Ovary (tissue), 9 donors: ENCODE results near the gene RUNX1. TPM values are rescaled to one million over a fixed set of nuclear protein-coding genes. Genes with fewer than 3 reads are reported as not detected.

Experiments
- DNase-seq, 5 donors: peaks; one replicate each; pipeline ENCODE4 v3.0.0-alpha.2; 2019 to 2020
- H3K27ac ChIP-seq, 2 donors: fragments of 200-600 bp; one replicate each; pipeline versions ENCODE4 v1.5.1 to v1.8.0; 2019 to 2022
- H3K27me3 ChIP-seq: fragments of 200-600 bp; one replicate; pipeline ENCODE4 v1.8.0; 2022
- H3K36me3 ChIP-seq: fragments of 200-600 bp; sonication (generic); one replicate; pipeline ENCODE4 v1.5.1; 2019
- H3K4me1 ChIP-seq: one replicate; pipeline ENCODE4 v1.8.1; 2013; ENCODE audit warnings: mild to moderate bottlenecking, moderate library complexity; ENCODE audit not compliant: insufficient read depth
- H3K4me3 ChIP-seq: fragments of 200-600 bp; sonication (generic); one replicate; pipeline ENCODE4 v1.5.1; 2017
- H3K9me3 ChIP-seq, 2 donors: fragments of 200-600 bp in 1 of 2; sonication (generic) in 1 of 2; one replicate each; pipeline versions ENCODE4 v1.5.1 to v1.8.1; 2013 to 2019; ENCODE audit warnings: mild to moderate bottlenecking in 1 of 2, moderate library complexity in 1 of 2
- CTCF ChIP-seq, 3 donors: fragments of 450-650 bp in 2 of 3; fragments of 200-600 bp in 1 of 3; IDR thresholded peaks; one replicate each; pipeline versions ENCODE4 v1.5.1 to v1.8.0; 2016 to 2022; ENCODE audit warnings: antibody characterized with exemption in 3 of 3, mild to moderate bottlenecking in 1 of 3
- EP300 ChIP-seq: sonication (generic); formaldehyde crosslinking; IDR thresholded peaks from one replicate; pipeline ENCODE4 v1.6.1; 2017; ENCODE audit warnings: antibody characterized with exemption
- POLR2A ChIP-seq: fragments of 450-650 bp; IDR thresholded peaks from one replicate; pipeline ENCODE4 v1.6.1; 2017; ENCODE audit warnings: antibody characterized with exemption, mild to moderate bottlenecking, moderate library complexity
- WGBS, 3 donors: extraction: QIAGEN DNeasy Blood & Tissue Kit in 1 of 3; methylation state at CpG; one replicate each; pipeline versions ENCODE4 v1.1.5 to v1.1.7; 2013 to 2017; 5-methylcytosine and 5-hydroxymethylcytosine counted together
- intact Hi-C, 4 donors: fragments of 100-400 bp; cut with DNase I; formaldehyde crosslinking; loops; one replicate each; pipeline versions ENCODE4 v1.11.0 to v1.15.1; 2022 to 2023
- polyA plus RNA-seq, 2 donors: library from polyadenylated mRNA; stranded (reverse); fragments of 200-250 nt in 1 of 2; fragments of 350-450 nt in 1 of 2; fragmentation: Illumina TruSeq in 1 of 2; extraction: RNeasy Lipid Tissue Mini Kit (QIAGEN cat#74804) in 1 of 2; gene quantifications; one replicate each; pipeline ENCODE4 v1.2.3, GENCODE V29; 2013 to 2014
- total RNA-seq, 7 donors: library from RNA; depleted of rRNA in 2 of 7; stranded (reverse); fragments of >200 nt in 2 of 7; fragmentation: NEBNext Ultra II Directional in 3 of 7; extraction: Animal tissue kit (Norgen Biotek cat#: 25700) in 3 of 7; gene quantifications; one replicate each; pipeline versions ENCODE4 v1.1.0 to v1.2.4, GENCODE V29; 2016 to 2023
- donor health status: DM: no; HTN: no; CAD: no; lungs with moderate emphysema.
- donor health status: DM: no; HTN: no; CAD: no.
- donor health status: Bipolar disorder and iron deficiency.
- donor health status: DM: yes; HTN: yes; CAD: no.
- donor health status: DM: no; HTN: no; CAD: no.
- donor health status: DM: yes; HTN: yes; CAD: no.

The RUNX1 gene
- total and polyA plus RNA-seq, 9 donors: 6.0 to 27.4 (median 17.8) TPM

- 94 to 97% (median 96%) methylated on average over 5 of the region's 5 CpGs for WGBS, 3 donors
- Histone ChIP-seq H3K4me3 (no peak overlapping the region), H3K27me3 (no peaks in the 10 kb centered on the region), H3K4me1 (no peaks in the 10 kb centered on the region), H3K27ac (no peak overlapping the region), H3K36me3 (no peaks in the 10 kb centered on the region), H3K9me3 (no peaks in the 10 kb centered on the region)
- TF ChIP-seq CTCF (IDR thresholded peaks at IDR 0.05) (no peak), EP300 (no peak)
- DNase-seq: no peak
- intact Hi-C loops: no loop called here
Measured at GRCh38 chr21:35093514-35093913, 44.4 kb upstream of the RUNX1 start.

GRCh38 chr21:35091496-35091895 lies 42.4 kb upstream of the RUNX1 start:
- Histone ChIP-seq H3K4me3 (no peak overlapping the region), H3K27me3 (no peaks in the 10 kb centered on the region), H3K36me3 (no peaks in the 10 kb centered on the region), H3K27ac (no peak overlapping the region), H3K9me3 (no peaks in the 10 kb centered on the region), H3K4me1 (no peaks in the 10 kb centered on the region)
- WGBS, 3 donors: 77 to 92% (median 92%) methylated on average over 3 of the region's 3 CpGs
- no peak for DNase-seq
- intact Hi-C loops: no loop called here
- TF ChIP-seq CTCF (IDR thresholded peaks at IDR 0.05): no peak
- TF ChIP-seq EP300: no peak
- no peak for TF ChIP-seq POLR2A

DNA sequence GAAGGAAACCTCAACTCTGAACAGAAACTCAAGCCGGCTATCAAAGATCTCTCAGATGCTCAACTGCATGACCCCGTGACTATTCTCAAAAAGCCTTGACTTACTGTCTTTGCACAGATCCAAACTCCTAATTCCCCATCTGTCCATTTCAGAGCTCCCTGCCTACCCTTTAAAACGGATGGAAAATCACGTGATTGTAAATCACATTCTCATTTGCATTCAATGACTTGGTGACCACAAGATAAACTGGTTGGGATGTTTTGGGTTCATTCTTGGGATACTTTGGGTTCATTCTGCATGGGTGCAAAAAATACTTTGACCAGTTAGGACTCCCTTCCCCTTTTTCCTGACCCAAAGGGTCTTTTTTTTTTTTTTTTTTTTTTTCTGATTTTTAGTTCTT lies 41.3 kb upstream of the RUNX1 start:
- no peak overlapping the region for H3K27ac ChIP-seq
- intact Hi-C loops: no loop called here

DNA sequence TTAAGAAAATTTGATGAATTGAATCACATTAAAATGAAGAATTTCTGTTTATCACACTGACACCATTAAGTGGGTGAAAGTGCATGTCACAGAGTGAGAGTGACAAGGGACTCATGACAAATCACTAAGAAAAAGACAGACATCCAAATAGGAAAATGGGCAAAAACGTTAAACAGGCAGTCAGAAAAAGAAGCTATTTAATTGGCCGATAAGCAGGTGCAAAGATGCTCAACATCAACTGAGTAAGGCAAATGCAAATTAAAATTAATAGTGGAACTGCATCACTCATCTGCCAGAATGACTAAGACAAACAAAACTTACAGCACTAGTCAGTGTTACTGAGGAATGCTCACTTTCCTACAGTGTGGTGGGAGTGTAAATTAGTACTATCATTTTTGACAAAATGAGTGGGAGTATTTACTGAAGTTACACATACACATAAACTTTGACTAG lies 39.2 kb upstream of the RUNX1 start:
- 72 to 87% (median 85%) methylated on average over 2 of the region's 2 CpGs for WGBS, 3 donors
- DNase-seq: no peak
- TF ChIP-seq CTCF (IDR thresholded peaks at IDR 0.05): no peak
- TF ChIP-seq EP300: no peak
- TF ChIP-seq POLR2A: no peak

More for the DNA sequence above, 41.3 kb upstream of the RUNX1 start:
- TF ChIP-seq EP300 (no peak), POLR2A (no peak), CTCF (IDR thresholded peaks at IDR 0.05) (no peak)
- Histone ChIP-seq H3K27me3 (no peaks in the 10 kb centered on the region), H3K4me1 (no peaks in the 10 kb centered on the region), H3K9me3 (no peaks in the 10 kb centered on the region), H3K36me3 (no peaks in the 10 kb centered on the region), H3K4me3 (no peak overlapping the region)
- DNase-seq: no peak
- WGBS, 3 donors: 73 to 90% (median 88%) methylated on average over 4 of the region's 4 CpGs

DNA sequence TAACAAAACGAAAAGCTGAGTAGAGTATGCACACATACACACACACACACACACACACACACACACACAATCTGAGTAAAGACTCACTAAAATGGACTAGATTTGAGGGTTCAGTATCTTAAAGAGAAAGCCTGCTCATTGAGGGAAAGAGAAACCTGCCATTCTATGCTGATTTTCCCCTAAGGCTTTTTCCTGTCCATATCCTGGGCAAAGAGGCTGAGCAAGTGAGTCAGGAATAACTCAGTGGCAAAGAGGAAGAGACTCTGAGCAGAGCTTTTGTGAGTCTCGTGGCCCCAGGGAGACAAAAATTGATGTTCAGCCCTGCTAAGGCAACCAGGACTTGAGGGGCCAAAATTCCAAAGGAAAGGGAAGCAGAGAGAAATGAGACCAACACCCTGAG lies 37.3 kb upstream of the RUNX1 start:
- H3K27me3 ChIP-seq: no peaks in the 10 kb centered on the region
- H3K4me3 ChIP-seq: no peak overlapping the region
- H3K36me3 ChIP-seq: no peaks in the 10 kb centered on the region
- TF ChIP-seq EP300: no peak
- TF ChIP-seq CTCF (IDR thresholded peaks at IDR 0.05): no peak
- TF ChIP-seq POLR2A: no peak
- H3K9me3 ChIP-seq: no peaks in the 10 kb centered on the region
- no peaks in the 10 kb centered on the region for H3K4me1 ChIP-seq
- WGBS, 3 donors: 65 to 80% (median 76%) methylated on average over 2 of the region's 2 CpGs
- H3K27ac ChIP-seq: no peak overlapping the region
- DNase-seq: no peak
- intact Hi-C loops: no loop called here

More for the DNA sequence above, 39.2 kb upstream of the RUNX1 start:
- no peaks in the 10 kb centered on the region for H3K9me3 ChIP-seq
- no peak overlapping the region for H3K4me3 ChIP-seq
- H3K27me3 ChIP-seq: no peaks in the 10 kb centered on the region
- H3K4me1 ChIP-seq: no peaks in the 10 kb centered on the region
- H3K36me3 ChIP-seq: no peaks in the 10 kb centered on the region
- no peak overlapping the region for H3K27ac ChIP-seq
- intact Hi-C loops: no loop called here
